GM10266 (cell line): Measurements from ENCODE around the gene PMEPA1.
A peak's percentile ranks its signal among the peaks of the same experiment; 100 is the strongest.

Experiments
- DNase-seq: peaks from one replicate; pipeline ENCODE4 v3.0.0; 2012; ENCODE audit errors: extremely low spot score
- TF ChIP-seq, protein P1 (sequence below): IDR thresholded peaks from 2 replicates; pipeline ENCODE4 v1.5.1; 2012; ENCODE audit warnings: mild to moderate bottlenecking, low read depth; ENCODE audit not compliant: control insufficient read depth, insufficient read depth; ENCODE audit errors: missing control alignments

PMEPA1 gene, protein sequence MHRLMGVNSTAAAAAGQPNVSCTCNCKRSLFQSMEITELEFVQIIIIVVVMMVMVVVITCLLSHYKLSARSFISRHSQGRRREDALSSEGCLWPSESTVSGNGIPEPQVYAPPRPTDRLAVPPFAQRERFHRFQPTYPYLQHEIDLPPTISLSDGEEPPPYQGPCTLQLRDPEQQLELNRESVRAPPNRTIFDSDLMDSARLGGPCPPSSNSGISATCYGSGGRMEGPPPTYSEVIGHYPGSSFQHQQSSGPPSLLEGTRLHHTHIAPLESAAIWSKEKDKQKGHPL

GRCh38 chr20:57709823-57710799 lies at the start of gene PMEPA1:
TSS of gene PMEPA1 (minus strand) at chr20:57710015. CDS start at chr20:57709582, 433 bp downstream.
- TF ChIP-seq, protein P1, sequence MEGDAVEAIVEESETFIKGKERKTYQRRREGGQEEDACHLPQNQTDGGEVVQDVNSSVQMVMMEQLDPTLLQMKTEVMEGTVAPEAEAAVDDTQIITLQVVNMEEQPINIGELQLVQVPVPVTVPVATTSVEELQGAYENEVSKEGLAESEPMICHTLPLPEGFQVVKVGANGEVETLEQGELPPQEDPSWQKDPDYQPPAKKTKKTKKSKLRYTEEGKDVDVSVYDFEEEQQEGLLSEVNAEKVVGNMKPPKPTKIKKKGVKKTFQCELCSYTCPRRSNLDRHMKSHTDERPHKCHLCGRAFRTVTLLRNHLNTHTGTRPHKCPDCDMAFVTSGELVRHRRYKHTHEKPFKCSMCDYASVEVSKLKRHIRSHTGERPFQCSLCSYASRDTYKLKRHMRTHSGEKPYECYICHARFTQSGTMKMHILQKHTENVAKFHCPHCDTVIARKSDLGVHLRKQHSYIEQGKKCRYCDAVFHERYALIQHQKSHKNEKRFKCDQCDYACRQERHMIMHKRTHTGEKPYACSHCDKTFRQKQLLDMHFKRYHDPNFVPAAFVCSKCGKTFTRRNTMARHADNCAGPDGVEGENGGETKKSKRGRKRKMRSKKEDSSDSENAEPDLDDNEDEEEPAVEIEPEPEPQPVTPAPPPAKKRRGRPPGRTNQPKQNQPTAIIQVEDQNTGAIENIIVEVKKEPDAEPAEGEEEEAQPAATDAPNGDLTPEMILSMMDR, result no peak
- peak; percentile 94 for DNase-seq

DNA sequence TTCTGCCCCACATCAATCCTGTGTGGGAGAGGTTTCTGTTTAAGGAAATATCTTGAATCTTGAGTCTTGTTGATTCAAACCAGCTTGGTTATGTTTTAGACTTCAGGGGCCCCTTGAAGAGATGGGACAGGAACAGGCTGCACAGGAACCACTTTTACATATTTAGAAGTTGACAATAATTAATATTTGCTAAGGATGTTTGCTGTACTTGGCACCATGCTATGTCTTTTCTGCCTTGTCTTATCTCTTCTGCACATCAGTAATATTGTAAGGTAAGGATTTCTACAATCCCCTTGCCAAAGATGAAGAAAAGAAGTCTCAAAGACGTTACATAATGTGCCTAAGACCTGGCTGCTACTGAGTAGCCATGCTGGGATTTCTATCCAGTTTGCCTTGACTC lies 48.0 kb upstream of the PMEPA1 start:
- no peak for DNase-seq
- TF ChIP-seq, protein P1, result no peak

DNA sequence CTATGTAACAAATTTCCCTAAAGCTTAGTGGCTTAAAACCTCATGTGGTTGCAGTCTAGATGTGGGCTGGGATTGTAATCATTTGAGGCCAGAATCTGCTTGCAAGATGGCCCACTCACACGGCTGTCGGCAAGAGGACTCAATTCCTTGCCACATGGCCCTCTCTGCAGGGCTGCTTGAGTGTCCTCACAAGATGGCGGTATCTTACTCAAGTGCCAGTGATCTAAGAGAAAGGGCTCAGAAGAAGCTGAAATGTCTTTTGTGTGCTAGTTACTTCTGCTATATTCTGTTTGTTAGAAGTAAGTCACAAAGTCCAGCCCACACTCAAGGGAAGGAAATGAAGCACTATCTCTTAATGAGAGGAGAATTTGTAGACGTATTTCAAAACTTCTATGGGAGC lies 47.1 kb upstream of the PMEPA1 start:
- TF ChIP-seq, protein P1, result no peak
- DNase-seq, result no peak

DNA sequence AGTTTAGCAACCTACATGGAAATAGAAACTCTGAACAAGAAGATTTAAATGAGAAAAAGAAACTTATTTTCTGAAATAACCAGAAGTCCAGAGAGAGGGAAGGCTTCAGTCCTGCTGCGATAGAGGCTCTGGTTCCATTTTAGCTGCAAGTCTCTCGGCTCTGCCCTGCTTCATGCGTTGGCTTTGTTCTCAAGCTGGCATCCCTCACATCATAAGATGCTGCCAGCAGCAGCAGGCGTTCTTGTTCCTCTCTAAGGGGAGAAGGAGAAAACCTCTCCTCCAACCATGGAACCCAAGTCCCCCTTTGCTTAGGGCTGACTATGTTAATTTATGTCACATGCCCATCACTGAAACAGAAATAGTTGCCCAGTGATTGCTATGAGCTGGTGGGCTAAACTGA lies 46.4 kb upstream of the PMEPA1 start:
- TF ChIP-seq, protein P1, result no peak
- no peak for DNase-seq

DNA sequence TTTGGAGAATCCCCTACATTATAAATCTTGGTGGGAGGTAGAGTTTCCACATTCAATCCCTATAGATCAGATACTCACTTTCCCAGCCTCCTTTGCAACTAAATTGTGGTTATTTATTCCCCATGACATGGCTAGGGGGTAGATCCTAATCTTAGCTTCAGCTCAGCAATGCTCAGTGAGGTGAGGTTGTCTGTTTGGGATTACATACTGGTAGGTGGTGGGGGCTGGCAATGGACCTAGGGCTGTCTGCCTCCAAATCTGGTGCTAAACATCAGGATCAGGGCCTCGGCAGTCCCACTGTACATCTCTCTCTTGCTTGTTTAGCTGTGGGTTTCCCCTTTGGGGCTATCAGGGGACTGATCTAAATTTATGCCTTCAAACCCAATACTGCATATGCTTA lies 45.8 kb upstream of the PMEPA1 start:
- TF ChIP-seq, protein P1, result no peak
- no peak for DNase-seq

- TF ChIP-seq, protein P1, result no peak
- DNase-seq, result no peak
Observed at GRCh38 chr20:57754190-57754589, 44.4 kb upstream of the PMEPA1 start.
